ENCODE results near the gene HTR1B. TPM values are rescaled to one million over a fixed set of nuclear protein-coding genes. Genes with fewer than 3 reads are reported as not detected.
A peak's percentile ranks its signal among the peaks of the same experiment; 100 is the strongest.

The HTR1B gene
- total RNA-seq, 1 donor from 2014 or later = 1.2 TPM

DNA sequence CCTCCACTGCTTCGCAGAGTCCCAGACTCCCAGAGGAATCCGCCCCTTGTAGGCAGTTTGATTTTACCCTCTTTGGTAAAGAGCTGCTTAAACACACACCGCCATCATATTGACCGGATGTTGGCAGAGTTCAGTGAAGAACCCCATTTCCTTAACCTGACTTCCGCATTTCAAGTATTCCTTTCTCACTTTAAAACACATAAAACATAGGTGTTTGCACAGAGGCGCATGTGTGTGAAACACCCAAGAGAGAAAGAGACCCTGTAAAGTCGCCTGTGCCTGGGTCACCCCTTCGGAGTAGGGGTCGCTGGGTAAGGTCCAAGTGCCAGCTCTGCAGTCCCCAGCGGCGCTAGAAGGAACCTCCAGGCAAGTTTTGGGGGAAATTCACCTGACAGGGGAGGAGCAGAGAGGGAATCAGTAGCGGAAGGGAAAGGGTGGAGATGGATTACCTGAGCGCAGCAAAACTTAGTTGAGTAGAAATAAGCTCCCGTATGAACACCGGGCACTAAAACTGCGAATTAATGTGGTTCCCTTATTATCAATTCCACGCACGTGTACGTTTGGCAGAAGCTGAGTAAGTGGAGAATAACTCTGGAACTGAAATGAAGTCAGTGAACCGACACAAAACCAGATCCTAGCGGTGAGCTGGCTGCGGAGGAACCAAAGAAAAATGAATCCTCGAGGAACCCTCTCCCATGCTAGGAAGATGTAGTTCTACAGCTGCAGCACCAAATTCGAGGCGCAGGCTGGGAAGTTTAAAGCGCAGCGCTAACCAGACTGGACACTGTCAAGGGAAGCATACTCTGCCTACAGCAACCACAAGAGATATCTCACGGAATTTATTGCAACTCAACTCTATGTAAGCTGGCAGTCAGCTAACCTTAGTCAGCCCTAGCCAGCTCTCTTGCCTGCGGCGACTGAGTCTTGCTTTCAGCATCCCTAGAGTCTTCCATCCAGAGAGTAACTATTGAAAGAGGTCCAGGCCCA is 3.5 kb upstream of the HTR1B start:
- TF ChIP-seq, protein P1, sequence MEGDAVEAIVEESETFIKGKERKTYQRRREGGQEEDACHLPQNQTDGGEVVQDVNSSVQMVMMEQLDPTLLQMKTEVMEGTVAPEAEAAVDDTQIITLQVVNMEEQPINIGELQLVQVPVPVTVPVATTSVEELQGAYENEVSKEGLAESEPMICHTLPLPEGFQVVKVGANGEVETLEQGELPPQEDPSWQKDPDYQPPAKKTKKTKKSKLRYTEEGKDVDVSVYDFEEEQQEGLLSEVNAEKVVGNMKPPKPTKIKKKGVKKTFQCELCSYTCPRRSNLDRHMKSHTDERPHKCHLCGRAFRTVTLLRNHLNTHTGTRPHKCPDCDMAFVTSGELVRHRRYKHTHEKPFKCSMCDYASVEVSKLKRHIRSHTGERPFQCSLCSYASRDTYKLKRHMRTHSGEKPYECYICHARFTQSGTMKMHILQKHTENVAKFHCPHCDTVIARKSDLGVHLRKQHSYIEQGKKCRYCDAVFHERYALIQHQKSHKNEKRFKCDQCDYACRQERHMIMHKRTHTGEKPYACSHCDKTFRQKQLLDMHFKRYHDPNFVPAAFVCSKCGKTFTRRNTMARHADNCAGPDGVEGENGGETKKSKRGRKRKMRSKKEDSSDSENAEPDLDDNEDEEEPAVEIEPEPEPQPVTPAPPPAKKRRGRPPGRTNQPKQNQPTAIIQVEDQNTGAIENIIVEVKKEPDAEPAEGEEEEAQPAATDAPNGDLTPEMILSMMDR (IDR thresholded peaks at IDR 0.05; ENCODE audit: insufficient read depth, low read depth, low read length) = no peak
- no peak for TF ChIP-seq EZH2 (IDR thresholded peaks at IDR 0.05; ENCODE audit: insufficient read depth, low read length)
- peaks cover 39% of the 10 kb centered on the region for H3K27me3 Mint-ChIP-seq (ENCODE audit: low read depth, unreplicated experiment)
- no peaks in the 10 kb centered on the region for H3K36me3 Mint-ChIP-seq (ENCODE audit: low read depth, unreplicated experiment)
- Histone ChIP-seq H2AFZ (ENCODE audit: low read depth, low read length) (peak overlapping the region; percentile 93), H4K20me1 (ENCODE audit: insufficient read depth, low read length) (no peaks in the 10 kb centered on the region), H3K27ac (ENCODE audit: low read depth, low read length) (peak overlapping the region; percentile 47), H3K4me1 (ENCODE audit: insufficient read depth, low read length) (peaks cover 21% of the 10 kb centered on the region), H3K79me2 (ENCODE audit: insufficient read depth, low read length) (peaks cover 16% of the 10 kb centered on the region), H3K4me2 (ENCODE audit: low read length) (peak overlapping the region; percentile 99), H3K4me3 (ENCODE audit: insufficient read depth, low read depth, low read length) (peak overlapping the region; percentile 91), H3K9me3 (ENCODE audit: insufficient read depth, low read depth, low read length) (no peaks in the 10 kb centered on the region), H3K36me3 (ENCODE audit: insufficient read depth, low read length) (no peaks in the 10 kb centered on the region), H3K9ac (ENCODE audit: low read length) (peak overlapping the region; percentile 81), H3K27me3 (ENCODE audit: insufficient read depth, low read length) (no peaks in the 10 kb centered on the region)
- DNase-seq (ENCODE audit: low read depth) (peak; percentile 36), FAIRE-seq (no peak)
- peak overlapping the region; percentile 70 for H3K27ac Mint-ChIP-seq (ENCODE audit: unreplicated experiment)
- no peaks in the 10 kb centered on the region for H3K9me3 Mint-ChIP-seq (ENCODE audit: unreplicated experiment)
- peaks cover 21% of the 10 kb centered on the region for H3K4me1 Mint-ChIP-seq (ENCODE audit: low read depth, unreplicated experiment)
- H3K4me3 Mint-ChIP-seq (ENCODE audit: unreplicated experiment) = peak overlapping the region; percentile 93

DNA sequence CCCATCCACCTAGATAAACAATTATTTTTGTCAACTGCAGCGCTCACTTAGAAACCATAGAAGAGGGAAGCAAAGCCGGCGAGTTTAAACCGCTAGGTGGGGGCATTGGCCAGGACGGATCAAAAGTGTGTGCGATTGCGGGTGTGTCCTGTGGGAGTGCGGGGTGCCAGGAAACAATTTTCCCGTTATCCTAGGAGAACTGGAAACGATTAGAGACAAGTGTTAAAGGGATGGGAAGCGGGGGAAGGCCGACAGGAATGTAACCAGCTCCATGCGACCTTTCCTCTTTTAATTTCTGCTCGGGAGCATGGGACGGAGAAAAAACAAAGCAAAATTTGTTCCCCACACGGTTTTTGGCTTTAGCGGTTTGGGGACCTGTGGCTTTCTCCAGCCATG is 2.8 kb upstream of the HTR1B start:
- H3K4me3 ChIP-seq (ENCODE audit: insufficient read depth, low read depth, low read length) = peak overlapping the region; percentile 91
- H4K20me1 ChIP-seq (ENCODE audit: insufficient read depth, low read length) = no peaks in the 10 kb centered on the region
- DNase-seq (ENCODE audit: low read depth) (peak; percentile 51), FAIRE-seq (peak; percentile 20)
- H3K9me3 ChIP-seq (ENCODE audit: insufficient read depth, low read depth, low read length) = no peaks in the 10 kb centered on the region
- H3K27me3 ChIP-seq (ENCODE audit: insufficient read depth, low read length) = no peaks in the 10 kb centered on the region
- peak overlapping the region; percentile 81 for H3K9ac ChIP-seq (ENCODE audit: low read length)
- H3K79me2 ChIP-seq (ENCODE audit: insufficient read depth, low read length) = peaks cover 21% of the 10 kb centered on the region
- peaks cover 24% of the 10 kb centered on the region for H3K4me1 ChIP-seq (ENCODE audit: insufficient read depth, low read length)
- H3K27me3 Mint-ChIP-seq (ENCODE audit: low read depth, unreplicated experiment) = peaks cover 42% of the 10 kb centered on the region
- H3K36me3 ChIP-seq (ENCODE audit: insufficient read depth, low read length) = no peaks in the 10 kb centered on the region
- H3K4me2 ChIP-seq (ENCODE audit: low read length) = peak overlapping the region; percentile 99
- no peaks in the 10 kb centered on the region for H3K9me3 Mint-ChIP-seq (ENCODE audit: unreplicated experiment)
- H3K27ac ChIP-seq (ENCODE audit: low read depth, low read length) = peak overlapping the region; percentile 47
- peak overlapping the region; percentile 93 for H2AFZ ChIP-seq (ENCODE audit: low read depth, low read length)
- H3K36me3 Mint-ChIP-seq (ENCODE audit: low read depth, unreplicated experiment) = no peaks in the 10 kb centered on the region
- H3K4me1 Mint-ChIP-seq (ENCODE audit: low read depth, unreplicated experiment) = peaks cover 18% of the 10 kb centered on the region
- TF ChIP-seq, protein P1 (IDR thresholded peaks at IDR 0.05; ENCODE audit: insufficient read depth, low read depth, low read length) = peak; percentile 84
- TF ChIP-seq EZH2 (IDR thresholded peaks at IDR 0.05; ENCODE audit: insufficient read depth, low read length) = no peak
- peak overlapping the region; percentile 93 for H3K4me3 Mint-ChIP-seq (ENCODE audit: unreplicated experiment)
- peak overlapping the region; percentile 70 for H3K27ac Mint-ChIP-seq (ENCODE audit: unreplicated experiment)
